HCT116 (cell line): ENCODE results near the gene MTG1. TPM values are rescaled to one million over a fixed set of nuclear protein-coding genes. Genes with fewer than 3 reads are reported as not detected.

Source experiments
- ATAC-seq: fragments of 200-7000 bp; cut with Tn5 transposase; 2 replicates; pipeline ENCODE4 v1.9.1; 2020; ENCODE audit warnings: mild to moderate bottlenecking, moderate library complexity
- BruUV-seq: library from RNA; stranded (reverse); fragments of 400-500 nt; replicated peaks from 2 replicates; lab custom pipeline; 2021; lab: Mats Ljungman, UMichigan
- CTCF ChIA-PET: fragments of 300-600 bp; sonication (Branson Sonifier 250); formaldehyde crosslinking; loops from one replicate; lab custom pipeline; 2021; ENCODE audit warnings: antibody characterized with exemption; lab: Charles Lee
- POLR2A ChIA-PET: fragments of 300-600, 350-600 bp; sonication (Branson Sonifier 250); formaldehyde crosslinking; loops from one replicate; lab custom pipeline; 2021; ENCODE audit warnings: antibody characterized with exemption; lab: Charles Lee
- RAD21 ChIA-PET, 2 experiments: fragments of 300-600 bp; sonication (Branson Sonifier 250); formaldehyde crosslinking; loops; one replicate each; lab custom pipeline; 2023; ENCODE audit warnings: low total read pairs in 2 of 2; ENCODE audit not compliant: uncharacterized antibody in 2 of 2, unreplicated experiment in 2 of 2, low non-redundant PET in 1 of 2; lab: Charles Lee
- DNase-seq: peaks from one replicate; pipeline ENCODE4 v3.0.0-alpha.2; 2010; ENCODE audit warnings: low read depth, low spot score
- H2AFZ ChIP-seq: fragments of 200-600 bp; shearing (Covaris generic), sonication (generic); 2 replicates; pipeline ENCODE4 v1.6.1; 2017; ENCODE audit warnings: low read depth, mixed run types, mixed read lengths, antibody characterized with exemption, low read length; ENCODE audit not compliant: poor library complexity, severe bottlenecking
- H3K27ac ChIP-seq: 2 replicates; pipeline ENCODE4 v1.5.1; 2012; ENCODE audit warnings: low read depth, low read length
- H3K27me3 ChIP-seq: fragments of 200-600 bp; sonication (generic); 2 replicates; pipeline ENCODE4 v1.6.1; 2016; ENCODE audit warnings: mixed run types, low read length, mixed read lengths; ENCODE audit not compliant: insufficient read depth
- H3K36me3 ChIP-seq, 2 experiments: fragments of 200-500 bp in 1 of 2; fragments of 200-600 bp in 1 of 2; sonication (Bioruptor generic) in 1 of 2; sonication (generic) in 1 of 2; 2 replicates each; pipeline versions ENCODE4 v1.5.1 to v1.6.1; 2014 to 2016; ENCODE audit warnings: low read length in 2 of 2, inconsistent platforms in 1 of 2, mixed read lengths in 1 of 2, mixed run types in 1 of 2; ENCODE audit not compliant: insufficient read depth in 2 of 2, control insufficient read depth in 1 of 2
- H3K4me1 ChIP-seq, 2 experiments: fragments of 200-600 bp in 1 of 2; sonication (generic) in 1 of 2; 2 replicates each; pipeline versions ENCODE4 v1.5.1 to v1.6.1; 2012 to 2017; ENCODE audit warnings: low read length in 2 of 2, inconsistent platforms in 1 of 2, mild to moderate bottlenecking in 1 of 2, mixed read lengths in 1 of 2, mixed run types in 1 of 2, moderate library complexity in 1 of 2; ENCODE audit not compliant: insufficient read depth in 2 of 2, control insufficient read depth in 1 of 2
- H3K4me2 ChIP-seq: fragments of 200-600 bp; sonication (generic); 2 replicates; pipeline ENCODE4 v1.6.1; 2017; ENCODE audit warnings: mixed run types, low read length, mixed read lengths
- H3K4me3 ChIP-seq, 2 experiments: fragments of 200-600 bp in 1 of 2; sonication (generic) in 1 of 2; replicated peaks in 1 of 2; 2 replicates each; pipeline ENCODE4 v1.5.1; 2011 to 2016; ENCODE audit warnings: low read length in 2 of 2, control low read depth in 1 of 2, low read depth in 1 of 2, mild to moderate bottlenecking in 1 of 2, mixed read lengths in 1 of 2, mixed run types in 1 of 2
- H3K79me2 ChIP-seq: fragments of 200-600 bp; sonication (generic); 2 replicates; pipeline ENCODE4 v1.6.1; 2017; ENCODE audit warnings: mild to moderate bottlenecking, mixed run types, low read length, moderate library complexity, mixed read lengths; ENCODE audit not compliant: insufficient read depth
- H3K9ac ChIP-seq: fragments of 200-600 bp; sonication (generic); 2 replicates; pipeline ENCODE4 v1.6.1; 2016; ENCODE audit warnings: low read length, mixed read lengths
- H3K9me2 ChIP-seq: fragments of 200-600 bp; sonication (generic), shearing (Covaris generic); 2 replicates; pipeline ENCODE4 v1.6.1; 2017; ENCODE audit warnings: mixed run types, mild to moderate bottlenecking, moderate library complexity; ENCODE audit not compliant: insufficient read depth
- H3K9me3 ChIP-seq, 2 experiments: fragments of 200-500 bp in 1 of 2; fragments of 200-600 bp in 1 of 2; sonication (Bioruptor generic) in 1 of 2; sonication (generic) in 1 of 2; 2 replicates each; pipeline ENCODE4 v1.6.1; 2014 to 2017; ENCODE audit warnings: low read length in 2 of 2, mixed read lengths in 2 of 2, inconsistent platforms in 1 of 2, low read depth in 1 of 2, mild to moderate bottlenecking in 1 of 2, mixed run types in 1 of 2, moderate library complexity in 1 of 2; ENCODE audit not compliant: control insufficient read depth in 1 of 2, insufficient read depth in 1 of 2
- H4K20me1 ChIP-seq: fragments of 200-600 bp; sonication (generic), shearing (Covaris generic); 2 replicates; pipeline ENCODE4 v1.6.1; 2017; ENCODE audit warnings: mixed run types, mild to moderate bottlenecking, moderate library complexity; ENCODE audit not compliant: insufficient read depth
- CEBPB ChIP-seq: IDR thresholded peaks from 2 replicates; pipeline ENCODE4 v1.6.1; 2012; ENCODE audit warnings: low read depth
- CTCF ChIP-seq, 3 experiments: fragments of 200-600 bp in 1 of 3; sonication (generic) in 1 of 3; IDR thresholded peaks in 2 of 3; conservative IDR thresholded peaks in 1 of 3; 2 replicates each; pipeline ENCODE4 v1.5.1; 2012 to 2017; ENCODE audit warnings: low read depth in 2 of 3, low read length in 2 of 3, antibody characterized with exemption in 1 of 3, borderline replicate concordance in 1 of 3, control low read depth in 1 of 3, mild to moderate bottlenecking in 1 of 3, mixed read lengths in 1 of 3, mixed run types in 1 of 3, moderate library complexity in 1 of 3; ENCODE audit not compliant: insufficient read depth in 1 of 3
- ELF1 ChIP-seq: IDR thresholded peaks from 2 replicates; pipeline ENCODE4 v1.6.1; 2012; ENCODE audit warnings: low read depth, borderline replicate concordance
- JUND ChIP-seq: IDR thresholded peaks from 2 replicates; pipeline ENCODE4 v1.6.1; 2012
- POLR2A ChIP-seq: IDR thresholded peaks from 2 replicates; pipeline ENCODE4 v1.7.0; 2011; ENCODE audit warnings: borderline replicate concordance; ENCODE audit not compliant: insufficient read depth, insufficient read length; ENCODE audit errors: extremely low read depth
- SP1 ChIP-seq: IDR thresholded peaks from 2 replicates; pipeline ENCODE4 v1.6.1; 2012; ENCODE audit warnings: low read depth
- SRF ChIP-seq: IDR thresholded peaks from 2 replicates; pipeline ENCODE4 v1.6.1; 2012; ENCODE audit warnings: low read depth
- TCF7L2 ChIP-seq: IDR thresholded peaks from 2 replicates; pipeline ENCODE4 v1.7.0; 2011; ENCODE audit warnings: borderline replicate concordance, inconsistent platforms; ENCODE audit not compliant: insufficient read depth, insufficient read length; ENCODE audit errors: extremely low read depth
- YY1 ChIP-seq: IDR thresholded peaks from 2 replicates; pipeline ENCODE4 v1.6.1; 2011; ENCODE audit warnings: low read length, low read depth, moderate library complexity, mild to moderate bottlenecking; ENCODE audit not compliant: insufficient replicate concordance; ENCODE audit errors: extremely low read depth
- ZFX ChIP-seq: fragments of 450-650 bp; IDR thresholded peaks from 2 replicates; pipeline ENCODE4 v1.6.1; 2017
- ZNF274 ChIP-seq: fragments of 200-500 bp; sonication (Bioruptor generic); IDR thresholded peaks from 2 replicates; pipeline ENCODE4 v1.6.1; 2014; ENCODE audit warnings: mild to moderate bottlenecking, low read depth, low read length, inconsistent platforms
- intact Hi-C: fragments of 100-400 bp; cut with micrococcal nuclease; formaldehyde crosslinking; loops from 2 replicates; pipeline ENCODE4 v1.10.0; 2022
- total RNA-seq: library from RNA; stranded (reverse); gene quantifications from one replicate; pipeline ENCODE4 v1.2.1, GENCODE V29; 2021; ENCODE audit not compliant: unreplicated experiment
- TF ChIP-seq, protein P1 (sequence below): IDR thresholded peaks from 2 replicates; pipeline ENCODE4 v1.6.1; 2012
- TF ChIP-seq, protein P2 (sequence below): IDR thresholded peaks from 2 replicates; pipeline ENCODE4 v1.6.1; 2012

MTG1 gene
- total RNA-seq, 1 experiment from 2014 or later, result 23.1 TPM

DNA sequence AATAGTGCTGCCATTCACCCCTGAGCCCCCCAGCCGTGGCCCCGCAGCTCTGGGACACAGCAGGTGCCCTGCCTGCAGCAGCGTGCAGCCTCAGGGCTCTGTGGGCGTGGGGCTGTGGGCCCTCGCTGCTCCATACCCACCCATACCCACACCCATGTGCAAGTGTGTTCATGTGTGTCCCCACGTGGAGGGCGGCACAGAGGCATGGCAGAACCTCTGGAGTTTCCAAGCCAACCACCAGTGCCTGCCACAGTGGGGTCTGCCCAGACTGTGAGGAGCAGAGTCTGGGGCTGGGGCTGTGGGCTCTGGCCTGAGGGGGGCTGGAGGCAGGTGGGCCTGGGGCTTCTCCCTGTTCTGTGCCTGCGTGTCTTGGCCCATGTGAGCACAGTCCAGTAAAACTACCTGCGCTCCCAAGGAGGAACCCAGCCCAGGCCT is 44.4 kb upstream of the MTG1 start:
- no peak for DNase-seq
- intact Hi-C loops, result no loop called here
- H3K4me2 ChIP-seq, result no peak overlapping the region
- no peak overlapping the region for H2AFZ ChIP-seq
- RAD21 ChIA-PET, result no interaction called here
- no peaks in the 10 kb centered on the region for H3K9me3 ChIP-seq
- H3K4me3 ChIP-seq, result no peak overlapping the region
- CTCF ChIA-PET, result no interaction called here
- POLR2A ChIA-PET, result no interaction called here
- TF ChIP-seq ELF1 (no peak), CEBPB (no peak), JUND (no peak), SP1 (no peak), ZNF274 (no peak), SRF (no peak), TCF7L2 (no peak), POLR2A (no peak)
- TF ChIP-seq, protein P1, sequence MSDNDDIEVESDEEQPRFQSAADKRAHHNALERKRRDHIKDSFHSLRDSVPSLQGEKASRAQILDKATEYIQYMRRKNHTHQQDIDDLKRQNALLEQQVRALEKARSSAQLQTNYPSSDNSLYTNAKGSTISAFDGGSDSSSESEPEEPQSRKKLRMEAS, result no peak
- TF ChIP-seq, protein P2, sequence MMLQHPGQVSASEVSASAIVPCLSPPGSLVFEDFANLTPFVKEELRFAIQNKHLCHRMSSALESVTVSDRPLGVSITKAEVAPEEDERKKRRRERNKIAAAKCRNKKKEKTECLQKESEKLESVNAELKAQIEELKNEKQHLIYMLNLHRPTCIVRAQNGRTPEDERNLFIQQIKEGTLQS, result no peak
- TF ChIP-seq, all 23 proteins: peak for 0
- no peaks in the 10 kb centered on the region for H3K27me3 ChIP-seq
- ATAC-seq, result no peak
- no peaks in the 10 kb centered on the region for H3K9me2 ChIP-seq
- BruUV-seq, result no TSS peak
- H3K36me3 ChIP-seq, result no peaks in the 10 kb centered on the region
- H3K79me2 ChIP-seq, result no peaks in the 10 kb centered on the region
- H3K27ac ChIP-seq, result no peak overlapping the region
- no peaks in the 10 kb centered on the region for H4K20me1 ChIP-seq
- H3K9ac ChIP-seq, result no peak overlapping the region
- no peaks in the 10 kb centered on the region for H3K4me1 ChIP-seq

GRCh38 chr10:133350283-133350949 is 43.5 kb upstream of the MTG1 start:
- Histone ChIP-seq H3K4me3 (no peak overlapping the region), H3K27me3 (no peaks in the 10 kb centered on the region), H3K4me1 (no peaks in the 10 kb centered on the region), H3K9me3 (no peaks in the 10 kb centered on the region), H3K9me2 (no peaks in the 10 kb centered on the region), H3K4me2 (no peak overlapping the region), H4K20me1 (no peaks in the 10 kb centered on the region), H3K36me3 (no peaks in the 10 kb centered on the region), H2AFZ (no peak overlapping the region), H3K79me2 (no peaks in the 10 kb centered on the region), H3K27ac (no peak overlapping the region), H3K9ac (no peak overlapping the region)
- ChIA-PET RAD21 (no interaction called here), POLR2A (no interaction called here), CTCF (no interaction called here)
- ATAC-seq (no peak), DNase-seq (no peak)
- intact Hi-C loops, result no loop called here
- BruUV-seq, result no TSS peak
- TF ChIP-seq ZNF274, result no peak
- TF ChIP-seq, protein P2, result no peak
- no peak for TF ChIP-seq CEBPB
- TF ChIP-seq ZFX, result no peak
- TF ChIP-seq, protein P1, result no peak
- no peak for TF ChIP-seq CTCF (IDR thresholded peaks at IDR 0.05 in 2 of 3, conservative IDR thresholded peaks at IDR 0.05 in 1 of 3; ENCODE audit: borderline replicate concordance in 1 of 3, insufficient read depth in 1 of 3, low read depth in 2 of 3, low read length in 2 of 3)
- no peak for TF ChIP-seq YY1
